Esophagus (tissue), 2 donors: ENCODE data around the gene PPP1CA. TPM values are rescaled to one million over a fixed set of nuclear protein-coding genes. Genes with fewer than 3 reads are reported as not detected.

Source experiments
- H3K27ac ChIP-seq, 2 donors: one replicate each; pipeline ENCODE4 v1.5.1; 2013; ENCODE audit warnings: low read depth in 2 of 2, mild to moderate bottlenecking in 2 of 2, inconsistent platforms in 1 of 2, low read length in 1 of 2, moderate library complexity in 1 of 2
- H3K27me3 ChIP-seq, 2 donors: one replicate each; pipeline ENCODE4 v1.6.1; 2013; ENCODE audit warnings: low read length in 2 of 2, control low read depth in 1 of 2, mild to moderate bottlenecking in 1 of 2; ENCODE audit not compliant: insufficient read depth in 2 of 2, control insufficient read depth in 1 of 2
- H3K36me3 ChIP-seq, 2 donors: one replicate each; pipeline ENCODE4 v1.6.1; 2013; ENCODE audit warnings: low read length in 1 of 2; ENCODE audit not compliant: control insufficient read depth in 2 of 2, insufficient read depth in 2 of 2
- H3K4me1 ChIP-seq, 2 donors: one replicate each; pipeline ENCODE4 v1.6.1; 2013; ENCODE audit warnings: low read length in 1 of 2; ENCODE audit not compliant: control insufficient read depth in 2 of 2, insufficient read depth in 2 of 2
- H3K4me3 ChIP-seq, 2 donors: one replicate each; pipeline ENCODE4 v1.5.1; 2013; ENCODE audit warnings: low read length in 2 of 2, mild to moderate bottlenecking in 2 of 2, low read depth in 1 of 2, moderate library complexity in 1 of 2
- H3K9me3 ChIP-seq, 2 donors: one replicate each; pipeline ENCODE4 v1.6.1; 2013; ENCODE audit warnings: mild to moderate bottlenecking in 2 of 2, low read depth in 1 of 2, low read length in 1 of 2, moderate library complexity in 1 of 2; ENCODE audit not compliant: control insufficient read depth in 2 of 2, insufficient read depth in 1 of 2
- WGBS, 2 donors: extraction: QIAGEN DNeasy Blood & Tissue Kit; methylation state at CpG; one replicate each; pipeline ENCODE4 v1.1.7; 2013; 5-methylcytosine and 5-hydroxymethylcytosine counted together
- polyA plus RNA-seq, 2 donors: library from polyadenylated mRNA; stranded (reverse); fragments of 200-250 nt; gene quantifications; one replicate each; pipeline ENCODE4 v1.2.3, GENCODE V29; 2013
- donor health status: healthy with polysubstance abuse.
- donor health status: Bipolar disorder and iron deficiency.

Gene PPP1CA
- polyA plus RNA-seq, 2 donors, result 105 to 149 TPM

GRCh38 chr11:67410369-67410831, 8.7 kb upstream of the PPP1CA start:
- Histone ChIP-seq H3K27me3 (no peaks in the 10 kb centered on the region), H3K27ac (no peak overlapping the region), H3K4me3 (no peak overlapping the region), H3K36me3 (no peaks in the 10 kb centered on the region), H3K4me1 (peaks cover 2 to 7% of the 10 kb centered on the region in 2 donors), H3K9me3 (no peaks in the 10 kb centered on the region)
- 59 to 64% methylated on average over 15 of the region's 15 CpGs for WGBS, 2 donors

- Histone ChIP-seq H3K4me1 (peaks cover 0 to 3% of the 10 kb centered on the region in 2 donors), H3K4me3 (no peak overlapping the region), H3K36me3 (no peaks in the 10 kb centered on the region), H3K27ac (peak overlapping the region in 1 of 2 donors; percentile 38), H3K27me3 (no peaks in the 10 kb centered on the region), H3K9me3 (no peaks in the 10 kb centered on the region)
- WGBS, 2 donors, result 27 to 29% methylated on average over 10 to 13 of the region's 13 CpGs
These were observed 8.2 kb upstream of the PPP1CA start for GRCh38 chr11:67409781-67410368.

- Histone ChIP-seq H3K9me3 (no peaks in the 10 kb centered on the region), H3K36me3 (no peaks in the 10 kb centered on the region), H3K4me3 (peak overlapping the region in 1 of 2 donors; percentile 11), H3K27ac (peak overlapping the region in 1 of 2 donors; percentile 38), H3K27me3 (no peaks in the 10 kb centered on the region), H3K4me1 (peaks cover 0 to 2% of the 10 kb centered on the region in 2 donors)
- WGBS, 2 donors, result 56 to 61% methylated on average over 23 to 24 of the region's 24 CpGs
These were observed 7.6 kb upstream of the PPP1CA start for GRCh38 chr11:67409261-67409666.

DNA sequence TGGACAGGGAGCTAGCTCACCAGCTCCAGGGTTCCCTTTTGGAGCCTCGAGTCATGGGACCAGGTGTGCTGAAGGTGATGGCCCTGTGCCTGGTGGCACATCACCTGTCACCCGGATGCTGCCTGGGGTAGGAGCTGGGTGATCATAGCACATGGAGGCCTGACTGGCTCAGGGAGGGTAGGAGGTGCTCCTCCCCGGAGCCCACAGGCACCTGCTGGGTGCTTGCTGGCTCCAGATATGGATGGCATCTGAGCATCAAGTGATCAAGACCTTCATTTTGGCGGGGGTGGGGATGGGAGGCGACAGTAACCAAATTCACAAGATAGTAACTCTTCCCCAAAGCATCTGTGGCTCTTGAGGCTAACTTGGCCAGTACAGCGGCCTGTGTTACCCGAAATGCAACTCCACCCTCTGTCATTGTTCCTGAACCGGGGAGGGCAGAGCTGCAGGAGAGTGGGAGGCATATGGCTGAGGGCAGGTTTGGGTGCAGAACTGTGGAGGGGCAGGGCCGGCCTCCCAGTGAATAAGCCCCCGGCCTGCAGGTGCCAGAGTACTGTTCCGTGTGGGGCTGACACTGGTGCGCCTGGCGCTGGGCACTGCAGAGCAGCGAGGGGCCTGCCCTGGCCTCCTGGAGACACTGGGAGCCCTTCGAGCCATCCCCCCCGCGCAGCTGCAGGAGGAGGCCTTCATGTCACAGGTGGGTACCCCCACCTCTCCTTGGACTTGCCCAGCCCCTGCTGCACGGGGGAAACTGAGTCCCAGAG, 7.0 kb upstream of the PPP1CA start:
- Histone ChIP-seq H3K27ac (peak overlapping the region; percentile 16 to 18), H3K9me3 (no peaks in the 10 kb centered on the region)

GRCh38 chr11:67407688-67408163, 6.1 kb upstream of the PPP1CA start:
- H3K9me3 ChIP-seq, result no peaks in the 10 kb centered on the region
- WGBS, 2 donors, result 55 to 62% methylated on average over 12 of the region's 12 CpGs
- no peak overlapping the region for H3K27ac ChIP-seq
- no peaks in the 10 kb centered on the region for H3K36me3 ChIP-seq
- H3K4me1 ChIP-seq, result peaks cover 0 to 2% of the 10 kb centered on the region in 2 donors
- no peak overlapping the region for H3K4me3 ChIP-seq
- no peaks in the 10 kb centered on the region for H3K27me3 ChIP-seq

More for the DNA sequence above, 7.0 kb upstream of the PPP1CA start:
- H3K27me3 ChIP-seq, result no peaks in the 10 kb centered on the region
- no peaks in the 10 kb centered on the region for H3K36me3 ChIP-seq
- WGBS, 2 donors, result 58 to 66% methylated on average over 18 of the region's 18 CpGs
- peaks cover 0 to 2% of the 10 kb centered on the region in 2 donors for H3K4me1 ChIP-seq
- no peak overlapping the region for H3K4me3 ChIP-seq

GRCh38 chr11:67406969-67407687, 5.5 kb upstream of the PPP1CA start:
- H3K27ac ChIP-seq, result no peak overlapping the region
- H3K4me1 ChIP-seq, result peaks cover 0 to 2% of the 10 kb centered on the region in 2 donors
- H3K27me3 ChIP-seq, result no peaks in the 10 kb centered on the region
- no peak overlapping the region for H3K4me3 ChIP-seq
- no peaks in the 10 kb centered on the region for H3K9me3 ChIP-seq
- no peaks in the 10 kb centered on the region for H3K36me3 ChIP-seq
- 39% methylated on average over 12 of the region's 12 CpGs for WGBS, 2 donors

DNA sequence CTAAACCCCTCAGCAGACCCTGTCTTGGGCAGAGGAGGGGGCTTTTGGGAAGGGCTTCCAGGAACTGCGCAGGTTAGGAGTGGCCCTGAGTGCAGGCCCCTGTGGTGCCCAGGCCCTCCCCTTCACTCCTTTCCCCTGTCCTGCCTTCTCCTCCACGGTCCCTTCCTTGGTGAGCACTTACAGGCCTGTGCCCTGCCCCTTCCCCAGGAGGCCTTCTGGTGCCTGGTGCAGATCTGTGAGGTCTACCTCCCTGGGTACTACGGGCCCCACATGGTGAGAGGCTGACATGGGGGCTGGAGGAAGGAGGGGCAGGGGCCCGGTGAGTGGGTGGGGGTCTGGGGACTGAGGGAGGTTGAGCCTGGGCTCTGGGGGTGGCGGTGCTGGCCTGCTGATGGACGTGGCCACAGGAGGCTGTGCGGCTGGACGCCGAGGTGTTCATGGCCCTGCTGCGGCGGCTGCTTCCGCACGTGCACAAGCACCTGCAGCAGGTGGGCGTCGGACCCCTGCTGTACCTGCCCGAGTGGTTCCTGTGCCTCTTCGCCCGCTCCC, 4.8 kb upstream of the PPP1CA start:
- peaks cover 0 to 2% of the 10 kb centered on the region in 2 donors for H3K4me1 ChIP-seq
- H3K36me3 ChIP-seq, result no peaks in the 10 kb centered on the region
- H3K9me3 ChIP-seq, result no peaks in the 10 kb centered on the region
- no peak overlapping the region for H3K4me3 ChIP-seq
- 67 to 70% methylated on average over 14 to 18 of the region's 18 CpGs for WGBS, 2 donors
- H3K27ac ChIP-seq, result no peak overlapping the region
- no peaks in the 10 kb centered on the region for H3K27me3 ChIP-seq

DNA sequence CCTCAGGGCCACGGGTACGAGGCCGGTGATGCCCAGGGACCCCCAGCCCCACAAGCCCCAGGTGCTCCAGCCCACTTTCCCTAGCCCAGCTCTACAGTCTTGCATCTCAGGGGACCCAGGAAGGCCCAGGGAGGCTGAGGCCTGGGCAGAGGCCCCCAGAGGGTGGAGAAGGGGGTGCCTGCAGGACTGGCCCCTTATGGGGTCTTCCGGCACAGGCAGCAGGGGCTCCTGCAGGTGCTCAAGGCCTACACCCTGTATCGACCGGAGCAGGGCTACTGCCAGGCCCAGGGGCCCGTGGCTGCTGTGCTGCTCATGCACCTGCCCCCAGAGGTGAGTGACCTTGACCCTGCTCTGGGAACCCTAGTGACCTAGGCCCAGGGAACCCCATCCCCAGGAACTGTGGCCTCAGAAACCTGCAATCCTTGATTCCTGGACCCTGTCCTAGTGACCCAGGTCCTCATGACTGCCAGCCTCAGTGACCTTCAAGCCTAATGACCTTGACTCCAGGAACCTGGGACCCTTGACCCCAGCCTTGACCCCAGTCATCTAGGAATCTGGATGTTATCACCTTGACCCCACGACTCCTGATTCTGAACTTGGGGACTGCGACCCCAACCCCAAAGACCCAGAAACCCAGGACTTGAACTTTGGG, 4.2 kb upstream of the PPP1CA start:
- 82 to 88% methylated on average over 9 of the region's 9 CpGs for WGBS, 2 donors
- Histone ChIP-seq H3K27me3 (no peaks in the 10 kb centered on the region), H3K4me3 (no peak overlapping the region)

DNA sequence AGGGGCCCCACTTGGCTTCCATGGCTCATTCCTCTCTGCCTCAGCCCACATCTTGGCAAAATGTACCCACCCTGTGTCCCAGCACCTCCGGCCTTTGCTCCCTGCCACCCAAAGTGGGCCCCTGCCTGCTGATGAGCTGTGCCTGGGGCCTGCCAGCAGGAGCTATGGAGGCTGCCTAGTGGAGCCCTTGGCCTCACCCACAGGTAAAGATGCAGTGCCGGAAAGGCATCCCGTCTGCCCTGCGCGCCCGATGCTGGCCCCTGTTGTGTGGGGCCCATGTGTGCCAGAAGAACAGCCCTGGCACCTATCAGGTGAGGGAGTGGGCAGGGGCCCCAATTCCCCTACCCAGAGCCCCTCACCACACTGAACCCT, 3.5 kb upstream of the PPP1CA start:
- H3K27me3 ChIP-seq, result no peaks in the 10 kb centered on the region
- H3K4me3 ChIP-seq, result peak overlapping the region in 1 of 2 donors; percentile 28
- H3K4me1 ChIP-seq, result peaks cover 0 to 9% of the 10 kb centered on the region in 2 donors
- no peak overlapping the region for H3K27ac ChIP-seq
- H3K9me3 ChIP-seq, result no peaks in the 10 kb centered on the region
- 87 to 92% methylated on average over 6 of the region's 6 CpGs for WGBS, 2 donors
- peaks cover 0 to 4% of the 10 kb centered on the region in 2 donors for H3K36me3 ChIP-seq

More for the DNA sequence above, 4.2 kb upstream of the PPP1CA start:
- no peaks in the 10 kb centered on the region for H3K9me3 ChIP-seq
- H3K4me1 ChIP-seq, result peaks cover 0 to 2% of the 10 kb centered on the region in 2 donors
- H3K27ac ChIP-seq, result no peak overlapping the region
- no peaks in the 10 kb centered on the region for H3K36me3 ChIP-seq
